Sigmoid colon (tissue), 4 donors: ENCODE measurements around the gene KRT36.

ENCODE experiments used
- CTCF ChIP-seq, 4 experiments: fragments of 450-650 bp in 3 of 4; fragments of 200-600 bp in 1 of 4; IDR thresholded peaks; one replicate each; pipeline ENCODE4 v1.5.1; 2016 to 2019; ENCODE audit warnings: antibody characterized with exemption in 4 of 4, mild to moderate bottlenecking in 3 of 4, moderate library complexity in 2 of 4
- EP300 ChIP-seq, 4 donors: sonication (generic); formaldehyde crosslinking; IDR thresholded peaks; one replicate each; pipeline ENCODE4 v1.6.1; 2017; ENCODE audit warnings: antibody characterized with exemption in 4 of 4
- POLR2A ChIP-seq, 2 donors: fragments of 450-650 bp; IDR thresholded peaks; one replicate each; pipeline ENCODE4 v1.6.1; 2016; ENCODE audit warnings: antibody characterized with exemption in 2 of 2, mild to moderate bottlenecking in 2 of 2, moderate library complexity in 2 of 2
- POLR2AphosphoS5 ChIP-seq, 4 donors: sonication (generic); formaldehyde crosslinking; IDR thresholded peaks; one replicate each; pipeline ENCODE4 v1.6.1; 2017; ENCODE audit warnings: antibody characterized with exemption in 4 of 4

GRCh38 chr17:41448506-41448905 lies 41.2 kb downstream of the KRT36 start:
- no peak for TF ChIP-seq CTCF (IDR thresholded peaks at IDR 0.05)
- TF ChIP-seq POLR2A (IDR thresholded peaks at IDR 0.05), result no peak
- TF ChIP-seq POLR2AphosphoS5 (IDR thresholded peaks at IDR 0.05), result no peak
- TF ChIP-seq EP300 (IDR thresholded peaks at IDR 0.05), result no peak
